ENCODE results near the gene INSYN2B.

The INSYN2B gene

GRCh38 chr5:169999621-170000020, 19.3 kb upstream of the INSYN2B start:
- Histone ChIP-seq H3K27ac (no peak overlapping the region), H3K9ac (no peak overlapping the region), H4K20me1 (no peaks in the 10 kb centered on the region), H3K4me2 (no peak overlapping the region), H3K9me3 (no peaks in the 10 kb centered on the region), H3K36me3 (peaks cover 68% of the 10 kb centered on the region), H3K4me1 (no peaks in the 10 kb centered on the region), H3K4me3 (no peak overlapping the region), H3K27me3 (no peaks in the 10 kb centered on the region)
- TF ChIP-seq Cebpa-rat (IDR thresholded peaks at IDR 0.05): no peak

DNA sequence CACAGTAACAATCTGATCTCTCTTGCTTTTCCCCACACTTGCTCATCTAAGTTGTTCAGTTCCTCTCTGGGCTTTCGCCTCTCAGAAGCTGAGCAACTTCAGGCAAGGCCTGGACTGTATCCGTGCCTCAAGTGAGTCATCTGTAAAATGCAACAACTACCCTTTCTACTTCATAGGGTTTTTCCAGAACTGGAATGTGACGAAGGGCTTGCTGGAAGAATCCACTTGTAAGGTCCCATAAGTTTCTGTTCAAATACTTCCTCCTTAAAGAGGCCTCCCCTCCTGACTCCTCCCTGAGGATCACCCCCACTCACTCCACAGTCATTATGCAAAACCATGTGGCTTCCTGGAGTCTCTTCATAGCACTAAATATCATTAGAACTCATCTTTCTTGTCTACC, 17.5 kb upstream of the INSYN2B start:
- H3K9me3 ChIP-seq: no peaks in the 10 kb centered on the region
- no peak overlapping the region for H3K27ac ChIP-seq
- no peak overlapping the region for H3K4me3 ChIP-seq
- no peaks in the 10 kb centered on the region for H4K20me1 ChIP-seq
- H3K4me2 ChIP-seq: no peak overlapping the region
- no peak for TF ChIP-seq Cebpa-rat (IDR thresholded peaks at IDR 0.05)
- peaks cover 69% of the 10 kb centered on the region for H3K36me3 ChIP-seq
- H3K27me3 ChIP-seq: no peaks in the 10 kb centered on the region
- no peak overlapping the region for H3K9ac ChIP-seq
- H3K4me1 ChIP-seq: no peaks in the 10 kb centered on the region

GRCh38 chr5:169993485-169993790, 13.1 kb upstream of the INSYN2B start:
- Histone ChIP-seq H3K9ac (no peak overlapping the region), H3K36me3 (peaks cover 65% of the 10 kb centered on the region), H3K27ac (no peak overlapping the region), H3K4me2 (no peak overlapping the region), H3K4me3 (no peak overlapping the region), H4K20me1 (no peaks in the 10 kb centered on the region), H3K9me3 (no peaks in the 10 kb centered on the region), H3K27me3 (no peaks in the 10 kb centered on the region), H3K4me1 (no peaks in the 10 kb centered on the region)
- TF ChIP-seq Cebpa-rat (IDR thresholded peaks at IDR 0.05): no peak

DNA sequence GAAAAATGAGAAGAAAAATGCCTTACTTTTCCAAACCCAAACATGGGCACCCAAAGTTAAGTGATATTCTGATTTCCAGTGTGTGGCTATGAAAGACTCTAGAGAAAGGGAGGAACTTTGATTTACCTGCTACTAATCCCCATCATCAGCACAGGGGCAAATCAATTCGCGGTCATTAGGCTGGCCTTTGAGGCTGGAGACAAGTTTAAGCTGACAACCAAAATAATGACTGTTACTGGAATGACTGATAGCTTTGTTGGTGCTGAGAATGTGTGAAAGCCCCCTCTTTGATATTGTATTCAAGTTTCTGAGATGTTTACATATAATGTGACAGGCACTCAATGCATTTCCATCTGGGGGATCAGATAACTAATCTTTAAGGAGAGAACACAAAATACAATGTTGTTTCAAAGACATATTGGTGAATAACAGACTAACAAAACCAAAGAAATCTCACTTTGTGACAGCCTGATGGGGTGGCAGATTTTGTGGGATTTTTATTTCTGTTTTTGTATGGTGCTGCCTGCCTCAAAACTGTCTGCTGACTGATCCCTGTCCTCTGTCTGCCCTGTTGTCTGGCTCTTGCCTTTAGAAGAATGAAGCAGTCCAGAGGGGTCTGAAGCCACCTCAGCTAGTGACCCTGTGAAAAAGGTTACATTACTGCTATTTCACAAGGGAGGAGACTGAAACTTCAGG, 12.6 kb upstream of the INSYN2B start:
- H3K27ac ChIP-seq: no peak overlapping the region
- no peaks in the 10 kb centered on the region for H3K4me1 ChIP-seq
- TF ChIP-seq Cebpa-rat (IDR thresholded peaks at IDR 0.05): no peak
- H3K36me3 ChIP-seq: peaks cover 63% of the 10 kb centered on the region
- no peaks in the 10 kb centered on the region for H3K27me3 ChIP-seq
- no peaks in the 10 kb centered on the region for H3K9me3 ChIP-seq
- no peak overlapping the region for H3K4me3 ChIP-seq
- no peaks in the 10 kb centered on the region for H4K20me1 ChIP-seq
- no peak overlapping the region for H3K4me2 ChIP-seq
- no peak overlapping the region for H3K9ac ChIP-seq

GRCh38 chr5:169991115-169991869, 11.0 kb upstream of the INSYN2B start:
- peaks cover 70% of the 10 kb centered on the region for H3K36me3 ChIP-seq
- no peak overlapping the region for H3K9ac ChIP-seq
- no peaks in the 10 kb centered on the region for H4K20me1 ChIP-seq
- H3K27ac ChIP-seq: no peak overlapping the region
- no peak overlapping the region for H3K4me2 ChIP-seq
- no peaks in the 10 kb centered on the region for H3K27me3 ChIP-seq
- TF ChIP-seq Cebpa-rat (IDR thresholded peaks at IDR 0.05): no peak
- no peaks in the 10 kb centered on the region for H3K9me3 ChIP-seq
- no peak overlapping the region for H3K4me3 ChIP-seq
- no peaks in the 10 kb centered on the region for H3K4me1 ChIP-seq

- TF ChIP-seq Cebpa-rat (IDR thresholded peaks at IDR 0.05): no peak
- Histone ChIP-seq H4K20me1 (no peaks in the 10 kb centered on the region), H3K27me3 (no peaks in the 10 kb centered on the region), H3K36me3 (peaks cover 75% of the 10 kb centered on the region), H3K4me2 (no peak overlapping the region), H3K9me3 (no peaks in the 10 kb centered on the region), H3K9ac (no peak overlapping the region), H3K4me1 (no peaks in the 10 kb centered on the region), H3K27ac (no peak overlapping the region), H3K4me3 (no peak overlapping the region)
Observed at GRCh38 chr5:169989365-169989764, 9.1 kb upstream of the INSYN2B start.

GRCh38 chr5:169988947-169989346, 8.7 kb upstream of the INSYN2B start:
- Histone ChIP-seq H3K36me3 (peaks cover 77% of the 10 kb centered on the region), H3K4me2 (no peak overlapping the region), H3K27ac (no peak overlapping the region), H3K9ac (no peak overlapping the region), H3K4me3 (no peak overlapping the region), H3K9me3 (no peaks in the 10 kb centered on the region), H3K27me3 (no peaks in the 10 kb centered on the region), H4K20me1 (no peaks in the 10 kb centered on the region), H3K4me1 (no peaks in the 10 kb centered on the region)
- TF ChIP-seq Cebpa-rat (IDR thresholded peaks at IDR 0.05): no peak

GRCh38 chr5:169988206-169988605, 7.9 kb upstream of the INSYN2B start:
- peaks cover 78% of the 10 kb centered on the region for H3K36me3 ChIP-seq
- no peak for TF ChIP-seq Cebpa-rat (IDR thresholded peaks at IDR 0.05)

GRCh38 chr5:169979871-169980270, 424 bp downstream of the INSYN2B start:
- Histone ChIP-seq H3K9ac (no peak overlapping the region), H3K27ac (no peak overlapping the region), H3K4me1 (no peaks in the 10 kb centered on the region), H3K4me3 (no peak overlapping the region), H3K9me3 (no peaks in the 10 kb centered on the region), H4K20me1 (no peaks in the 10 kb centered on the region), H3K36me3 (peaks cover 22% of the 10 kb centered on the region), H3K4me2 (no peak overlapping the region), H3K27me3 (no peaks in the 10 kb centered on the region)
- no peak for TF ChIP-seq Cebpa-rat (IDR thresholded peaks at IDR 0.05)

More at GRCh38 chr5:169988206-169988605, 7.9 kb upstream of the INSYN2B start:
- Histone ChIP-seq H3K4me1 (no peaks in the 10 kb centered on the region), H3K27ac (no peak overlapping the region), H4K20me1 (no peaks in the 10 kb centered on the region), H3K27me3 (no peaks in the 10 kb centered on the region), H3K4me2 (no peak overlapping the region), H3K9me3 (no peaks in the 10 kb centered on the region), H3K4me3 (no peak overlapping the region), H3K9ac (no peak overlapping the region)

DNA sequence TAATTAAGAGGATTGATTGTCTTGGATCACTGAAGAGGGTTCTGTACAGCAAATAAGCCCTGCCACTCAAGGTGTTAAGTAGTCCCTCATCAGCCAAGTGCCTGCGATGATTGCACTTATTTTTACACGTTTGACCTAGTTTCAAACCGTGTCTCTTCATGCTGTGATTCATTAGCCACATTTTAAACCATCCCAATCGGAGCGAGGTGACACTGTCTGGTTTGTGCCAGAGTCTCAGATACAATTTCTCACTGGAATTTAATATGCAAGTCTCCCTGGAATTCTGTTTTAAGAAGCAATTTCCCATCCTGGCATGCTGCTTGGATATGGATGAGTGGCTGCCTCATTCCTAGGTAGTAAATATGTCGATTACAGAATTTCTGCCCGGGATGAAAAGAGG, 1.6 kb downstream of the INSYN2B start:
- H3K27ac ChIP-seq: no peak overlapping the region
- peaks cover 11% of the 10 kb centered on the region for H3K36me3 ChIP-seq
- H3K4me1 ChIP-seq: no peaks in the 10 kb centered on the region
- H3K4me2 ChIP-seq: no peak overlapping the region
- H3K9me3 ChIP-seq: no peaks in the 10 kb centered on the region
- H4K20me1 ChIP-seq: no peaks in the 10 kb centered on the region
- TF ChIP-seq Cebpa-rat (IDR thresholded peaks at IDR 0.05): no peak
- no peaks in the 10 kb centered on the region for H3K27me3 ChIP-seq
- no peak overlapping the region for H3K9ac ChIP-seq
- no peak overlapping the region for H3K4me3 ChIP-seq
